Stimulated activated CD4-positive, alpha-beta T cell treated with anti-CD3 and anti-CD28 coated beads, Interleukin-4, amount 100 ng/mL, for 48 hours (primary cell): Measurements from ENCODE around the gene GCNT2.
"Not testable (repeated sequence)": the region's sequence is repeated elsewhere in the genome, so short reads cannot be mapped to it uniquely, and the experiment has no call there.

Experiments
- DNase-seq, 2 donors: peaks; one replicate each; pipeline ENCODE4 v3.0.0-alpha.2; 2020; ENCODE audit warnings: low read depth in 2 of 2

Gene GCNT2

GRCh38 chr6:10610289-10610688, 89.1 kb downstream of the GCNT2 start:
- DNase-seq = no peak

GRCh38 chr6:10612161-10612560, 91.0 kb downstream of the GCNT2 start:
- DNase-seq = no peak

GRCh38 chr6:10613077-10613476, 91.9 kb downstream of the GCNT2 start:
- DNase-seq = no peak

- DNase-seq = no peak
Observed at GRCh38 chr6:10613723-10614122, 92.6 kb downstream of the GCNT2 start.

GRCh38 chr6:10615675-10616074, 94.5 kb downstream of the GCNT2 start:
- no peak for DNase-seq

GRCh38 chr6:10616266-10616665, 95.1 kb downstream of the GCNT2 start:
- DNase-seq = not testable (repeated sequence)

- no peak for DNase-seq
Observed at GRCh38 chr6:10617008-10617696, 96.0 kb downstream of the GCNT2 start.

- DNase-seq = no peak
Observed at GRCh38 chr6:10618409-10618808, 97.3 kb downstream of the GCNT2 start.

GRCh38 chr6:10621213-10621612, 100.1 kb downstream of the GCNT2 start:
- DNase-seq = no peak

GRCh38 chr6:10621847-10622246, 100.7 kb downstream of the GCNT2 start:
- no peak for DNase-seq

- no peak for DNase-seq
Observed at GRCh38 chr6:10624836-10625235, 103.7 kb downstream of the GCNT2 start.

GRCh38 chr6:10626154-10626741, 105.1 kb downstream of the GCNT2 start:
- no peak for DNase-seq

- DNase-seq = no peak
Observed at GRCh38 chr6:10627800-10628199, 106.6 kb downstream of the GCNT2 start.

GRCh38 chr6:10630178-10630577, 109.0 kb downstream of the GCNT2 start:
- DNase-seq = no peak

- DNase-seq = no peak
Observed at GRCh38 chr6:10633216-10633615, 112.1 kb downstream of the GCNT2 start.

- DNase-seq = no peak
Observed at GRCh38 chr6:10640412-10640811, 119.3 kb downstream of the GCNT2 start.

GRCh38 chr6:10641528-10641927, 120.4 kb downstream of the GCNT2 start:
- DNase-seq = no peak

GRCh38 chr6:10643201-10643651, 122.1 kb downstream of the GCNT2 start:
- no peak for DNase-seq

GRCh38 chr6:10644225-10644624, 123.1 kb downstream of the GCNT2 start:
- DNase-seq = no peak

- no peak for DNase-seq
Observed at GRCh38 chr6:10655508-10656055, 134.4 kb downstream of the GCNT2 start.

- DNase-seq = no peak
Observed at GRCh38 chr6:10658910-10659698, 138.0 kb downstream of the GCNT2 start.

GRCh38 chr6:10659699-10660348, 138.7 kb downstream of the GCNT2 start:
- DNase-seq = no peak
